ACC112 (cell line): ENCODE results near the gene PHLPP2.
"Not testable (repeated sequence)": the region's sequence is repeated elsewhere in the genome, so short reads cannot be mapped to it uniquely, and the experiment has no call there.

Experiments
- H2AFZ ChIP-seq: fragments of 200-600 bp; sonication (generic); one replicate; pipeline ENCODE4 v1.6.0; 2017; ENCODE audit warnings: antibody characterized with exemption, low read length; ENCODE audit not compliant: unreplicated experiment
- H3K27ac ChIP-seq: fragments of 200-600 bp; sonication (generic); 2 replicates; pipeline ENCODE4 v1.5.1; 2014; ENCODE audit warnings: low read depth, mild to moderate bottlenecking, antibody characterized with exemption, low read length, moderate library complexity
- H3K27me3 ChIP-seq: fragments of 200-600 bp; sonication (generic); 2 replicates; pipeline ENCODE4 v1.6.1; 2014; ENCODE audit warnings: mild to moderate bottlenecking, antibody characterized with exemption, low read length, moderate library complexity, mixed read lengths; ENCODE audit not compliant: insufficient read depth
- H3K36me3 ChIP-seq: fragments of 200-600 bp; sonication (generic); 2 replicates; pipeline ENCODE4 v1.6.1; 2016; ENCODE audit warnings: mild to moderate bottlenecking, antibody characterized with exemption, low read length, moderate library complexity, mixed read lengths; ENCODE audit not compliant: insufficient read depth
- H3K4me1 ChIP-seq: fragments of 200-600 bp; sonication (generic); one replicate; pipeline ENCODE4 v1.6.1; 2016; ENCODE audit warnings: low read length, mixed read lengths; ENCODE audit not compliant: insufficient read depth, unreplicated experiment, control insufficient read depth
- H3K4me3 ChIP-seq: fragments of 200-600 bp; sonication (generic); 2 replicates; pipeline ENCODE4 v1.5.1; 2014; ENCODE audit warnings: mild to moderate bottlenecking, low read depth, low read length
- H3K79me2 ChIP-seq: fragments of 200-600 bp; sonication (generic); one replicate; pipeline ENCODE4 v1.6.0; 2016; ENCODE audit warnings: low read length; ENCODE audit not compliant: control insufficient read depth, unreplicated experiment, insufficient read depth

The PHLPP2 gene

GRCh38 chr16:71689901-71690300 lies 34.6 kb downstream of the PHLPP2 start:
- Histone ChIP-seq H3K27ac (no peak overlapping the region), H3K79me2 (no peaks in the 10 kb centered on the region), H2AFZ (no peak overlapping the region), H3K27me3 (no peaks in the 10 kb centered on the region), H3K36me3 (peaks cover 19% of the 10 kb centered on the region), H3K4me1 (no peaks in the 10 kb centered on the region), H3K4me3 (no peak overlapping the region)

GRCh38 chr16:71687861-71688260 lies 36.6 kb downstream of the PHLPP2 start:
- Histone ChIP-seq H3K36me3 (peaks cover 19% of the 10 kb centered on the region), H3K79me2 (no peaks in the 10 kb centered on the region), H3K4me3 (no peak overlapping the region), H2AFZ (no peak overlapping the region), H3K4me1 (no peaks in the 10 kb centered on the region), H3K27me3 (no peaks in the 10 kb centered on the region), H3K27ac (no peak overlapping the region)

- H3K36me3 ChIP-seq = peaks cover 27% of the 10 kb centered on the region
- not testable (repeated sequence) for H3K4me1 ChIP-seq, H3K27ac ChIP-seq, H3K4me3 ChIP-seq, H2AFZ ChIP-seq, H3K79me2 ChIP-seq, H3K27me3 ChIP-seq
Measured at GRCh38 chr16:71684280-71684679, 40.2 kb downstream of the PHLPP2 start.

GRCh38 chr16:71681360-71681759 lies 43.1 kb downstream of the PHLPP2 start:
- no peak overlapping the region for H3K4me3 ChIP-seq
- no peaks in the 10 kb centered on the region for H3K4me1 ChIP-seq
- H3K27ac ChIP-seq = no peak overlapping the region
- H3K36me3 ChIP-seq = peaks cover 21% of the 10 kb centered on the region
- H3K27me3 ChIP-seq = no peaks in the 10 kb centered on the region
- H3K79me2 ChIP-seq = no peaks in the 10 kb centered on the region
- no peak overlapping the region for H2AFZ ChIP-seq

- Histone ChIP-seq H3K79me2 (no peaks in the 10 kb centered on the region), H3K4me3 (no peak overlapping the region), H3K27me3 (no peaks in the 10 kb centered on the region), H3K4me1 (no peaks in the 10 kb centered on the region), H3K27ac (no peak overlapping the region), H2AFZ (no peak overlapping the region), H3K36me3 (peaks cover 41% of the 10 kb centered on the region)
Measured at GRCh38 chr16:71676236-71676635, 48.3 kb downstream of the PHLPP2 start.

GRCh38 chr16:71675380-71675779 lies 49.1 kb downstream of the PHLPP2 start:
- no peak overlapping the region for H3K27ac ChIP-seq
- no peaks in the 10 kb centered on the region for H3K4me1 ChIP-seq
- H3K4me3 ChIP-seq = no peak overlapping the region
- H3K36me3 ChIP-seq = peaks cover 32% of the 10 kb centered on the region
- H3K27me3 ChIP-seq = no peaks in the 10 kb centered on the region
- H2AFZ ChIP-seq = no peak overlapping the region
- H3K79me2 ChIP-seq = no peaks in the 10 kb centered on the region

GRCh38 chr16:71674229-71674628 lies 50.3 kb downstream of the PHLPP2 start:
- peaks cover 35% of the 10 kb centered on the region for H3K36me3 ChIP-seq
- no peak overlapping the region for H3K4me3 ChIP-seq
- no peaks in the 10 kb centered on the region for H3K27me3 ChIP-seq
- H3K79me2 ChIP-seq = no peaks in the 10 kb centered on the region
- H3K27ac ChIP-seq = no peak overlapping the region
- H3K4me1 ChIP-seq = no peaks in the 10 kb centered on the region
- H2AFZ ChIP-seq = no peak overlapping the region

GRCh38 chr16:71673582-71673973 lies 50.9 kb downstream of the PHLPP2 start:
- Histone ChIP-seq H3K27ac (no peak overlapping the region), H2AFZ (no peak overlapping the region), H3K79me2 (no peaks in the 10 kb centered on the region), H3K36me3 (peaks cover 41% of the 10 kb centered on the region), H3K27me3 (no peaks in the 10 kb centered on the region), H3K4me1 (no peaks in the 10 kb centered on the region), H3K4me3 (no peak overlapping the region)

GRCh38 chr16:71672803-71673581 lies 51.5 kb downstream of the PHLPP2 start:
- no peaks in the 10 kb centered on the region for H3K79me2 ChIP-seq
- no peak overlapping the region for H2AFZ ChIP-seq
- H3K4me1 ChIP-seq = no peaks in the 10 kb centered on the region
- H3K27me3 ChIP-seq = no peaks in the 10 kb centered on the region
- H3K36me3 ChIP-seq = peaks cover 41% of the 10 kb centered on the region
- no peak overlapping the region for H3K27ac ChIP-seq
- H3K4me3 ChIP-seq = no peak overlapping the region

- Histone ChIP-seq H3K36me3 (peaks cover 41% of the 10 kb centered on the region), H3K27ac (no peak overlapping the region), H3K27me3 (no peaks in the 10 kb centered on the region)
Measured at GRCh38 chr16:71672125-71672524, 52.4 kb downstream of the PHLPP2 start.

GRCh38 chr16:71671165-71671564 lies 53.3 kb downstream of the PHLPP2 start:
- Histone ChIP-seq H3K79me2 (no peaks in the 10 kb centered on the region), H3K36me3 (peaks cover 37% of the 10 kb centered on the region), H3K27ac (no peak overlapping the region), H3K27me3 (no peaks in the 10 kb centered on the region), H3K4me3 (no peak overlapping the region), H3K4me1 (no peaks in the 10 kb centered on the region), H2AFZ (no peak overlapping the region)

More at GRCh38 chr16:71672125-71672524, 52.4 kb downstream of the PHLPP2 start:
- Histone ChIP-seq H2AFZ (no peak overlapping the region), H3K4me3 (no peak overlapping the region), H3K4me1 (no peaks in the 10 kb centered on the region), H3K79me2 (no peaks in the 10 kb centered on the region)
